ENCODE measurements around the gene C3orf49.

Gene C3orf49

GRCh38 chr3:63867225-63867624, 48.1 kb downstream of the C3orf49 start:
- Histone ChIP-seq H3K9me3 (ENCODE audit: insufficient read depth, low read depth, low read length) (no peaks in the 10 kb centered on the region), H3K27ac (ENCODE audit: low read depth, low read length) (no peak overlapping the region), H3K4me1 (ENCODE audit: insufficient read depth, low read length) (peaks cover 13% of the 10 kb centered on the region), H3K4me3 (ENCODE audit: low read length) (no peak overlapping the region), H3K9ac (ENCODE audit: low read depth, low read length) (no peak overlapping the region), H3K36me3 (ENCODE audit: insufficient read depth, low read length) (peaks cover 5% of the 10 kb centered on the region), H3K27me3 (ENCODE audit: insufficient read depth, low read length) (no peaks in the 10 kb centered on the region)
- 94% methylated on average over 1 of the region's 1 CpG for WGBS

GRCh38 chr3:63869940-63870614, 51.0 kb downstream of the C3orf49 start:
- Histone ChIP-seq H3K4me3 (ENCODE audit: low read length) (no peak overlapping the region), H3K9ac (ENCODE audit: low read depth, low read length) (no peak overlapping the region), H3K36me3 (ENCODE audit: insufficient read depth, low read length) (peaks cover 5% of the 10 kb centered on the region), H3K4me1 (ENCODE audit: insufficient read depth, low read length) (peaks cover 14% of the 10 kb centered on the region), H3K27ac (ENCODE audit: low read depth, low read length) (no peak overlapping the region), H3K27me3 (ENCODE audit: insufficient read depth, low read length) (no peaks in the 10 kb centered on the region), H3K9me3 (ENCODE audit: insufficient read depth, low read depth, low read length) (no peaks in the 10 kb centered on the region)
- 92% methylated on average over 3 of the region's 3 CpGs for WGBS

GRCh38 chr3:63870615-63871005, 51.5 kb downstream of the C3orf49 start:
- Histone ChIP-seq H3K36me3 (ENCODE audit: insufficient read depth, low read length) (peaks cover 5% of the 10 kb centered on the region), H3K9ac (ENCODE audit: low read depth, low read length) (0 out of 2 replicates have a peak overlapping the region, but pooled peaks have one; percentile 1), H3K4me1 (ENCODE audit: insufficient read depth, low read length) (peaks cover 14% of the 10 kb centered on the region), H3K27me3 (ENCODE audit: insufficient read depth, low read length) (no peaks in the 10 kb centered on the region), H3K27ac (ENCODE audit: low read depth, low read length) (no peak overlapping the region), H3K9me3 (ENCODE audit: insufficient read depth, low read depth, low read length) (no peaks in the 10 kb centered on the region), H3K4me3 (ENCODE audit: low read length) (no peak overlapping the region)
- 100% methylated on average over 1 of the region's 2 CpGs for WGBS

- no peaks in the 10 kb centered on the region for H3K36me3 ChIP-seq (ENCODE audit: insufficient read depth, low read length)
Measured at GRCh38 chr3:63872135-63872924, 53.2 kb downstream of the C3orf49 start.

GRCh38 chr3:63874769-63875168, 55.7 kb downstream of the C3orf49 start:
- no peaks in the 10 kb centered on the region for H3K36me3 ChIP-seq (ENCODE audit: insufficient read depth, low read length)
- no peaks in the 10 kb centered on the region for H3K27me3 ChIP-seq (ENCODE audit: insufficient read depth, low read length)
- H3K27ac ChIP-seq (ENCODE audit: low read depth, low read length), result no peak overlapping the region
- H3K4me1 ChIP-seq (ENCODE audit: insufficient read depth, low read length), result peaks cover 29% of the 10 kb centered on the region
- H3K9ac ChIP-seq (ENCODE audit: low read depth, low read length), result no peak overlapping the region
- no peak overlapping the region for H3K4me3 ChIP-seq (ENCODE audit: low read length)
- 88% methylated on average over 3 of the region's 3 CpGs for WGBS
- no peaks in the 10 kb centered on the region for H3K9me3 ChIP-seq (ENCODE audit: insufficient read depth, low read depth, low read length)

More at GRCh38 chr3:63872135-63872924, 53.2 kb downstream of the C3orf49 start:
- WGBS, result 100% methylated on average over 1 of the region's 2 CpGs
- Histone ChIP-seq H3K27ac (ENCODE audit: low read depth, low read length) (no peak overlapping the region), H3K4me3 (ENCODE audit: low read length) (no peak overlapping the region), H3K9ac (ENCODE audit: low read depth, low read length) (no peak overlapping the region), H3K4me1 (ENCODE audit: insufficient read depth, low read length) (peaks cover 17% of the 10 kb centered on the region), H3K27me3 (ENCODE audit: insufficient read depth, low read length) (no peaks in the 10 kb centered on the region), H3K9me3 (ENCODE audit: insufficient read depth, low read depth, low read length) (no peaks in the 10 kb centered on the region)

GRCh38 chr3:63875510-63875909, 56.4 kb downstream of the C3orf49 start:
- H3K4me3 ChIP-seq (ENCODE audit: low read length), result no peak overlapping the region
- WGBS, result 83% methylated on average over 2 of the region's 2 CpGs
- peaks cover 29% of the 10 kb centered on the region for H3K4me1 ChIP-seq (ENCODE audit: insufficient read depth, low read length)
- H3K27me3 ChIP-seq (ENCODE audit: insufficient read depth, low read length), result no peaks in the 10 kb centered on the region
- no peak overlapping the region for H3K27ac ChIP-seq (ENCODE audit: low read depth, low read length)
- no peaks in the 10 kb centered on the region for H3K36me3 ChIP-seq (ENCODE audit: insufficient read depth, low read length)
- H3K9me3 ChIP-seq (ENCODE audit: insufficient read depth, low read depth, low read length), result no peaks in the 10 kb centered on the region
- no peak overlapping the region for H3K9ac ChIP-seq (ENCODE audit: low read depth, low read length)

GRCh38 chr3:63876260-63876659, 57.2 kb downstream of the C3orf49 start:
- no peaks in the 10 kb centered on the region for H3K9me3 ChIP-seq (ENCODE audit: insufficient read depth, low read depth, low read length)
- no peak overlapping the region for H3K4me3 ChIP-seq (ENCODE audit: low read length)
- no CpG with 5 or more reads among the region's 3 CpGs for WGBS
- no peak overlapping the region for H3K9ac ChIP-seq (ENCODE audit: low read depth, low read length)
- H3K27me3 ChIP-seq (ENCODE audit: insufficient read depth, low read length), result no peaks in the 10 kb centered on the region
- H3K36me3 ChIP-seq (ENCODE audit: insufficient read depth, low read length), result no peaks in the 10 kb centered on the region
- no peak overlapping the region for H3K27ac ChIP-seq (ENCODE audit: low read depth, low read length)
- peaks cover 24% of the 10 kb centered on the region for H3K4me1 ChIP-seq (ENCODE audit: insufficient read depth, low read length)

- WGBS, result 85% methylated on average over 3 of the region's 3 CpGs
- no peak overlapping the region for H3K27ac ChIP-seq (ENCODE audit: low read depth, low read length)
Measured at GRCh38 chr3:63877737-63878393, 58.8 kb downstream of the C3orf49 start.

GRCh38 chr3:63878394-63879060, 59.4 kb downstream of the C3orf49 start:
- no peaks in the 10 kb centered on the region for H3K9me3 ChIP-seq (ENCODE audit: insufficient read depth, low read depth, low read length)
- H3K27ac ChIP-seq (ENCODE audit: low read depth, low read length), result no peak overlapping the region
- no peaks in the 10 kb centered on the region for H3K36me3 ChIP-seq (ENCODE audit: insufficient read depth, low read length)
- no peaks in the 10 kb centered on the region for H3K27me3 ChIP-seq (ENCODE audit: insufficient read depth, low read length)
- peaks cover 15% of the 10 kb centered on the region; the same call in 1 of the 2 replicates for H3K4me1 ChIP-seq (ENCODE audit: insufficient read depth, low read length)
- 70% methylated on average over 2 of the region's 2 CpGs for WGBS
- H3K4me3 ChIP-seq (ENCODE audit: low read length), result no peak overlapping the region
- H3K9ac ChIP-seq (ENCODE audit: low read depth, low read length), result no peak overlapping the region

More at GRCh38 chr3:63877737-63878393, 58.8 kb downstream of the C3orf49 start:
- Histone ChIP-seq H3K9me3 (ENCODE audit: insufficient read depth, low read depth, low read length) (no peaks in the 10 kb centered on the region), H3K4me1 (ENCODE audit: insufficient read depth, low read length) (peaks cover 15% of the 10 kb centered on the region; the same call in 1 of the 2 replicates), H3K36me3 (ENCODE audit: insufficient read depth, low read length) (no peaks in the 10 kb centered on the region), H3K27me3 (ENCODE audit: insufficient read depth, low read length) (no peaks in the 10 kb centered on the region), H3K9ac (ENCODE audit: low read depth, low read length) (no peak overlapping the region), H3K4me3 (ENCODE audit: low read length) (no peak overlapping the region)

GRCh38 chr3:63880653-63881052, 61.6 kb downstream of the C3orf49 start:
- H3K4me1 ChIP-seq (ENCODE audit: insufficient read depth, low read length), result peaks cover 15% of the 10 kb centered on the region; the same call in 1 of the 2 replicates
- whole genome bisulfite sequencing, result 84% methylated on average over 5 of the region's 5 CpGs
- no peak overlapping the region for H3K27ac ChIP-seq (ENCODE audit: low read depth, low read length)

More at GRCh38 chr3:63880653-63881052, 61.6 kb downstream of the C3orf49 start:
- no peak overlapping the region for H3K9ac ChIP-seq (ENCODE audit: low read depth, low read length)
- no peaks in the 10 kb centered on the region for H3K27me3 ChIP-seq (ENCODE audit: insufficient read depth, low read length)
- H3K9me3 ChIP-seq (ENCODE audit: insufficient read depth, low read depth, low read length), result no peaks in the 10 kb centered on the region
- H3K36me3 ChIP-seq (ENCODE audit: insufficient read depth, low read length), result no peaks in the 10 kb centered on the region
- H3K4me3 ChIP-seq (ENCODE audit: low read length), result no peak overlapping the region

Data from HUES64 (cell line).